Measurements from ENCODE around the gene NHSL2.

NHSL2 gene

DNA sequence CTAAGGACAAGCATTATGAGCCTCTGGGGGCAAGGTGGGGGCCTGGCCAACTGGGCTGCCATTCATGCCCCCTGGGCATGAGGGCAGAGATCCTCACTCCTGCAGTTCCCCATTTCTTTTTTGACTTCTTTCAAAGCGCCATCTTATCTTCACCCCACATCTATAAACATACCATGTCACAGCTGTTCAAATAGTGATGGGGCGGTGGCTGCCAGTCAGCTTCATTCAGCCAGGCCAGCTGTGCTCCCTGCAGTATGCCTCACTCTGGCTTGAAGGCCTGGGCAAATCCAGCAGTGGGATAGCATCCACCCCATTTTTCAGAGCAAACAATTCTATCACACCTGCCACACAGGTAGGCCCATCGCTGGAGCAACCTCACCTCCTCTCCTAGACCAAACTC, 85.5 kb downstream of the NHSL2 start:
- Histone ChIP-seq H3K4me1 (ENCODE audit: insufficient read depth, insufficient read length) (peaks cover 31% of the 10 kb centered on the region), H3K9me3 (ENCODE audit: insufficient read depth, low read length) (no peaks in the 10 kb centered on the region), H3K27me3 (ENCODE audit: insufficient read depth, insufficient read length) (no peaks in the 10 kb centered on the region), H3K9ac (ENCODE audit: insufficient read length, low read depth) (no peak overlapping the region), H3K36me3 (ENCODE audit: insufficient read depth, insufficient read length, low read length) (peaks cover 2% of the 10 kb centered on the region), H3K4me3 (ENCODE audit: insufficient read length, low read depth) (no peak overlapping the region)
- TF ChIP-seq SUZ12 (IDR thresholded peaks at IDR 0.05; ENCODE audit: extremely low read depth, insufficient read depth, insufficient read length): no peak
- TF ChIP-seq YY1 (IDR thresholded peaks at IDR 0.05; ENCODE audit: insufficient read depth, insufficient read length): no peak
- no peak for TF ChIP-seq ZNF274 (IDR thresholded peaks at IDR 0.05; ENCODE audit: low read depth, low read length)
- DNase-seq (ENCODE audit: low read depth, low spot score): no peak

DNA sequence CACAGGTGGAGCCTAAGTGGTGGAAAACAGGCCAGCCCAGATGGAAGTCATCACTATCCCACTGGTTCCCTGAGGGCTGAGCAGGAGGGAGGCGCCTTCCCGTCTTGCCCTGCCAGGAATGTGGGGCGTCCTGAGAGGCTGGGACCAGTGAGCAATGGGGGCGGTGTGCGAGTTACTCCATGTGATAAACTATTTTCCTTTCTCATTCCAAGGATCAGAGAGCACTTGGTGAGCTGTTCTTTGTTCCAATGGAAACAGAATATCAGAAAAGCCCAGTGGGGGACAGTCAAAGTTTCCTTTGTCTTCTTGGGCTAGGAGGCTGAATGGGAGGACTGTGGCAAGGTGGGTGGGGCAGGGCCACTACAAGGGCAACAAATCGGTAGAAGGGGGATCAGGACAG, 86.2 kb downstream of the NHSL2 start:
- H3K4me1 ChIP-seq (ENCODE audit: insufficient read depth, insufficient read length): peaks cover 27% of the 10 kb centered on the region
- TF ChIP-seq SUZ12 (IDR thresholded peaks at IDR 0.05; ENCODE audit: extremely low read depth, insufficient read depth, insufficient read length) (no peak), YY1 (IDR thresholded peaks at IDR 0.05; ENCODE audit: insufficient read depth, insufficient read length) (no peak), ZNF274 (IDR thresholded peaks at IDR 0.05; ENCODE audit: low read depth, low read length) (no peak)
- H3K9me3 ChIP-seq (ENCODE audit: insufficient read depth, low read length): no peaks in the 10 kb centered on the region
- no peak overlapping the region for H3K4me3 ChIP-seq (ENCODE audit: insufficient read length, low read depth)
- H3K9ac ChIP-seq (ENCODE audit: insufficient read length, low read depth): no peak overlapping the region
- no peaks in the 10 kb centered on the region for H3K27me3 ChIP-seq (ENCODE audit: insufficient read depth, insufficient read length)
- DNase-seq (ENCODE audit: low read depth, low spot score): peak; percentile 90
- H3K36me3 ChIP-seq (ENCODE audit: insufficient read depth, insufficient read length, low read length): peaks cover 2% of the 10 kb centered on the region

DNA sequence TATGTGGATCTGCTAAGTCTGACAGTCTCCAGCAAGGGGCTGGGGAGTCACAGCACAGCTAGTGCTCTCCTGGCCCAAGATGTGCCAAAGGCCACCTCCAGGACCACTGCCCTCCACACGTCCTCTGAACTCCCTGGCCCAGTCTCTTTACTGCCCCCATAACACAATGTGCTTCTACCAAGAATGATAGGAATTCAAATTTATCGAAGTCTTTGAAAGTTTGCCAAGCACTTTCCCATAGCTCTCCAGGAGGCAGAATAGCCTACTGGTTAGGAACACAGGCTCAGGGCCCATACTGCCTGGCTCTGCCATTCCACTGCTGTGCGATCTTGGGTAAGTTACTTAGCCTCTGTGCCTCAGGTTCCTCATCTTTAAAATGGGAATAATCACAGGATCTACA, 86.7 kb downstream of the NHSL2 start:
- Histone ChIP-seq H3K9ac (ENCODE audit: insufficient read length, low read depth) (peak overlapping the region; percentile 53), H3K4me1 (ENCODE audit: insufficient read depth, insufficient read length) (peaks cover 22% of the 10 kb centered on the region), H3K27me3 (ENCODE audit: insufficient read depth, insufficient read length) (no peaks in the 10 kb centered on the region), H3K36me3 (ENCODE audit: insufficient read depth, insufficient read length, low read length) (peaks cover 2% of the 10 kb centered on the region), H3K4me3 (ENCODE audit: insufficient read length, low read depth) (no peak overlapping the region), H3K9me3 (ENCODE audit: insufficient read depth, low read length) (no peaks in the 10 kb centered on the region)
- DNase-seq (ENCODE audit: low read depth, low spot score): no peak
- TF ChIP-seq YY1 (IDR thresholded peaks at IDR 0.05; ENCODE audit: insufficient read depth, insufficient read length): no peak
- TF ChIP-seq SUZ12 (IDR thresholded peaks at IDR 0.05; ENCODE audit: extremely low read depth, insufficient read depth, insufficient read length): no peak
- TF ChIP-seq ZNF274 (IDR thresholded peaks at IDR 0.05; ENCODE audit: low read depth, low read length): no peak

DNA sequence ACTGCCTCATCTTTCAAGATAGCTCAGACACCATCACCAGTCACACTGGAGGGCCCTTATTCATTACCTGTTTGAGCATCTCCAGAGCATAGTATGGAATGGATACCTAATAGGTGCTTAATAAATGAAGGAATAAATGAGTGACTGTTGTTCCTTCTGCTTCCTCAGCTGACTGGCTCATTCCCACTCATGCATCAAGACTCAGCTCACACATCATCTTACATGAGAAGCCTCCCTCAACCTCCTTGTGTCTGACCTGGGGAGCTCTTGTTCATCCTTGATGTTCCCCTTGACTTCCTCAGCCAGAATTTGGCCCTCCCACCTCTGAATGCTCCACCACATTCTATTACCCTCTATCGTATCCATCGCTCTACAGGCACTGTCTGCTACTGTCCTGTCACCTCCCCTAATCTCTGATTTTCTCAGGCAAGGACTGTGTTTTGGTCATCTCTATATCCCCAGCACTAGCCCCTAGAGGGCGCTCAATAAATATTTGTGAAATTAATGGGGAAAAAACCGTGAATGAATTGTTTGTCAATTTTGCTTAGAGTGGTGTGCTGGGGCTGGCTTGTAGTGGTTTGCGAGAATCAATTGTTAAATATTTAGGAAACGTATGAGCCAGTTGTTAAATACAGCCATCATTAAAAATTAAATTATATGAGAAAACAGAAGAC, 88.3 kb downstream of the NHSL2 start:
- no peak for DNase-seq (ENCODE audit: low read depth, low spot score)
- H3K4me1 ChIP-seq (ENCODE audit: insufficient read depth, insufficient read length): peaks cover 18% of the 10 kb centered on the region
- H3K27me3 ChIP-seq (ENCODE audit: insufficient read depth, insufficient read length): no peaks in the 10 kb centered on the region
- no peak overlapping the region for H3K9ac ChIP-seq (ENCODE audit: insufficient read length, low read depth)
- H3K4me3 ChIP-seq (ENCODE audit: insufficient read length, low read depth): no peak overlapping the region
- H3K9me3 ChIP-seq (ENCODE audit: insufficient read depth, low read length): no peaks in the 10 kb centered on the region
- H3K36me3 ChIP-seq (ENCODE audit: insufficient read depth, insufficient read length, low read length): no peaks in the 10 kb centered on the region
- TF ChIP-seq ZNF274 (IDR thresholded peaks at IDR 0.05; ENCODE audit: low read depth, low read length) (no peak), SUZ12 (IDR thresholded peaks at IDR 0.05; ENCODE audit: extremely low read depth, insufficient read depth, insufficient read length) (no peak), YY1 (IDR thresholded peaks at IDR 0.05; ENCODE audit: insufficient read depth, insufficient read length) (no peak)

DNA sequence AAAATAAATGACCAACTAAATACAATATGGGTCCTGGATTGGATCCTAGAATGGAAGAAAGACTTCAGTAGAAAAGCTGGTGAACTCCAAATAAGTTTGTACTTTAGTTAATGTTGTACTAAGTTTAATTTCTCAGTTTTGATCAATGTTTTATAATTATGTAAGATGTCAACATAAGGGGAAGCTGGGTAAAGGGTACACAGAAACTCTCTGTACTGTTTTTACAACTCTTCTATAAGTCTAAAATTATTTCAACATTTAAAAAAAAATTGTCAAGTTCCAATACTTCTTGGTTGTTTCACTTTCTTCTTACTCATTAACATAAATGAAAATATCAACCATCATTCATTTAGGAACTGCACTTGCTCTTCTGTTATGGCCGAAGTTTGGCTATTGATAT, 88.9 kb downstream of the NHSL2 start:
- Histone ChIP-seq H3K4me1 (ENCODE audit: insufficient read depth, insufficient read length) (peaks cover 18% of the 10 kb centered on the region), H3K4me3 (ENCODE audit: insufficient read length, low read depth) (no peak overlapping the region), H3K36me3 (ENCODE audit: insufficient read depth, insufficient read length, low read length) (no peaks in the 10 kb centered on the region), H3K9ac (ENCODE audit: insufficient read length, low read depth) (no peak overlapping the region), H3K27me3 (ENCODE audit: insufficient read depth, insufficient read length) (no peaks in the 10 kb centered on the region), H3K9me3 (ENCODE audit: insufficient read depth, low read length) (no peaks in the 10 kb centered on the region)
- no peak for TF ChIP-seq SUZ12 (IDR thresholded peaks at IDR 0.05; ENCODE audit: extremely low read depth, insufficient read depth, insufficient read length)
- TF ChIP-seq ZNF274 (IDR thresholded peaks at IDR 0.05; ENCODE audit: low read depth, low read length): no peak
- TF ChIP-seq YY1 (IDR thresholded peaks at IDR 0.05; ENCODE audit: insufficient read depth, insufficient read length): no peak
- DNase-seq (ENCODE audit: low read depth, low spot score): no peak

DNA sequence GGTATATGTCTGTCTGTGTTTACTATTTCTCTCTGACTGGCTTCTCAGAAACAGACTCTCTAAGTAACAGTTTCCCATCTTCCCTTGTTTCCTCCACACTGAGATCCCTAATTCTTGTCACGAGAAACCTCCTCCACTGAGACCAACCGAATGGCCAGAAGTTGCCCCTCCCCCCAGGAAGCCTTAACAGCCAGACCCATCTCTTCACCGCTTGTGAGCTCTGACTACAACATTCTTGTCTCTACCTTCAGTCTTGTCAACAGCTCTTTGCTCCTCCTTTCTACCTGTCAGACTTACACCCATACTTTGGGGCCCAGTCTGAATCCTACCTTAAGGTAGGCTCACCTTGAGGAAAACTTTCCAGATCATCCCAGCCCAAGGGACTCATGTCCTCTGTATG, 90.8 kb downstream of the NHSL2 start:
- TF ChIP-seq ZNF274 (IDR thresholded peaks at IDR 0.05; ENCODE audit: low read depth, low read length) (no peak), YY1 (IDR thresholded peaks at IDR 0.05; ENCODE audit: insufficient read depth, insufficient read length) (no peak), SUZ12 (IDR thresholded peaks at IDR 0.05; ENCODE audit: extremely low read depth, insufficient read depth, insufficient read length) (no peak)
- no peak for DNase-seq (ENCODE audit: low read depth, low spot score)
- no peak overlapping the region for H3K9ac ChIP-seq (ENCODE audit: insufficient read length, low read depth)
- no peak overlapping the region for H3K4me3 ChIP-seq (ENCODE audit: insufficient read length, low read depth)
- H3K4me1 ChIP-seq (ENCODE audit: insufficient read depth, insufficient read length): peaks cover 13% of the 10 kb centered on the region
- H3K9me3 ChIP-seq (ENCODE audit: insufficient read depth, low read length): no peaks in the 10 kb centered on the region
- H3K27me3 ChIP-seq (ENCODE audit: insufficient read depth, insufficient read length): no peaks in the 10 kb centered on the region
- no peaks in the 10 kb centered on the region for H3K36me3 ChIP-seq (ENCODE audit: insufficient read depth, insufficient read length, low read length)

DNA sequence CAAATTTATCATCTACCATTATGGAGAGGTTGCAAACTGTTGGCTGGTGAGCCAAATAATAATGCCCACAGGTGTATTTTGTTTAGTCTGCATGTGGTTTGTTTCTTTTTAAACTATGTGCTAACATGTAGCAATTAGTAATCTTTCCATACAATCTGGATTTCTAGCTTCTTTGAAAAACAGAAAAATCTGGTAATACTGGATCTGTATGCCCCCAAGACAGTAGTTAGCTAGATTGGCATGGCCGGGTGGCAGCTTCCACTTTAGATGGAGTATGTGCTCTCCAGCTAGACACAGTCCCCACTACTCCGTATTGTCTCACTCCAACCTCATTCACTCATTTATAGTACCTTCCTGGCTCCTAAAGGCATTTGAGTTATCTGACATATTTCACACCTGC, 91.3 kb downstream of the NHSL2 start:
- H3K36me3 ChIP-seq (ENCODE audit: insufficient read depth, insufficient read length, low read length): no peaks in the 10 kb centered on the region
- H3K4me1 ChIP-seq (ENCODE audit: insufficient read depth, insufficient read length): peaks cover 10% of the 10 kb centered on the region
- H3K4me3 ChIP-seq (ENCODE audit: insufficient read length, low read depth): no peak overlapping the region
- no peaks in the 10 kb centered on the region for H3K27me3 ChIP-seq (ENCODE audit: insufficient read depth, insufficient read length)
- no peak overlapping the region for H3K9ac ChIP-seq (ENCODE audit: insufficient read length, low read depth)
- no peak for DNase-seq (ENCODE audit: low read depth, low spot score)
- no peak for TF ChIP-seq ZNF274 (IDR thresholded peaks at IDR 0.05; ENCODE audit: low read depth, low read length)
- no peak for TF ChIP-seq YY1 (IDR thresholded peaks at IDR 0.05; ENCODE audit: insufficient read depth, insufficient read length)
- TF ChIP-seq SUZ12 (IDR thresholded peaks at IDR 0.05; ENCODE audit: extremely low read depth, insufficient read depth, insufficient read length): no peak
- H3K9me3 ChIP-seq (ENCODE audit: insufficient read depth, low read length): no peaks in the 10 kb centered on the region

Measured in NT2/D1 (cell line).